Cortex of kidney (tissue), 1 donor: ENCODE measurements around the gene RNF19B.
"Not testable (repeated sequence)": the region's sequence is repeated elsewhere in the genome, so short reads cannot be mapped to it uniquely, and the experiment has no call there.

Source experiments
- DNase-seq: peaks from one replicate; lab custom pipeline; 2025; lab: John Stamatoyannopoulos, UW

RNF19B gene

DNA sequence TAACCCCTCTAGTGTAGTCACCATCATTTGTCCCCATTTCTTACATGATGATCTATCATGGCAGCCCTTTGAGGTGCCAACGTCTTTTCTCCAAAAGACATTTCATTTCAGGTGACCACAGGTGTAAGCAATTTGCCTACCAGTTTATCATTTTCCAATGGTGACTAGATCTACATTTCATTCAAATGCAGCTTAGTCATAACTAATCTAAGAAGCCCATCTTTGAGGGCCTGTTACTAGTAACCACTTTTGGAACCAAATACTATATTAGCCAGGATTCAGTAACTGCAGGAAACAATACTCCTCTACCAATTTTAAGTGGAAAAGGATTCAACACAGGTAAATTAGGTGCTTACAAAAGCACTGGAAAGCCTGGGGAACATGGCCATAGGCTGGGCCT lies 32.8 kb downstream of the RNF19B start:
- DNase-seq = no peak

- DNase-seq = no peak
Measured at GRCh38 chr1:32929366-32929765, 35.2 kb downstream of the RNF19B start.

DNA sequence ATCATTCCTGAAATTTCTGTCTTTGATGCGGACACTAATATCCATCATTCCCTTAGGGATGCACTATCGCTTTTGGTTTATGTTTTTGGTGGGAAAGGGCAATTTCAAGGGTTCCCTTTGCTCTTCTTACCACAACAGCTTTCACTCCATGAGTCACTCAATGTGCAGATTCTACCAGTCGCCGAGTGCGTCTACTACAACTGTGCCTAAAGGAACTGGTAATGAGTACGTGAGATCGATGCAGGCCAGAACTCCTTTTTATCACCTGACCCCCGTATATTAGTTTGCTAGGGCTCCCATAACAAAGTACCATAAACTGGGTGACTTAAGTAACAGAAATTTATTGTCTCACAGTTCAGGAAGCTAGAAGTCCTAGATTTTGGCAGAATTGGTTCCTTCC lies 35.9 kb downstream of the RNF19B start:
- no peak for DNase-seq

DNA sequence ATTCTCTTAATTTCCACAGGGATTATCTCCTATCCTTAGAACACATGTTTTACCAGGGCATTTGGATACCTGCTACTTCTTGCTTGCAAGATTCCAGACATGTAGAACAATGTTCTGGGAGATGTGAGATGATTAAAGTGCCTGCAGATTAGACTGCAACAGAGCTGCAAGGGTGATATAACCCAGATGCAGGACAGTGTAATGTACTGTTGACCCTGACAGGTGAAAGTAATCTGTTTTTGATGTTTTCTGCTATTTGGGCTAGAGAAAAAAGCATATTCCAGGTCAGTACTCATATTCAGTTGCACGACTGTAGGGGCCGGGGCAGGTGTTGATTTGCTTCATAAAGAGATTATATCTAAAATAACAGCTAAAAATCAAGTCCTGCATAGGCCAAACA lies 36.3 kb downstream of the RNF19B start:
- DNase-seq = no peak

- DNase-seq = no peak
Measured at GRCh38 chr1:32927441-32927840, 37.2 kb downstream of the RNF19B start.

GRCh38 chr1:32926562-32926961 lies 38.0 kb downstream of the RNF19B start:
- no peak for DNase-seq

DNA sequence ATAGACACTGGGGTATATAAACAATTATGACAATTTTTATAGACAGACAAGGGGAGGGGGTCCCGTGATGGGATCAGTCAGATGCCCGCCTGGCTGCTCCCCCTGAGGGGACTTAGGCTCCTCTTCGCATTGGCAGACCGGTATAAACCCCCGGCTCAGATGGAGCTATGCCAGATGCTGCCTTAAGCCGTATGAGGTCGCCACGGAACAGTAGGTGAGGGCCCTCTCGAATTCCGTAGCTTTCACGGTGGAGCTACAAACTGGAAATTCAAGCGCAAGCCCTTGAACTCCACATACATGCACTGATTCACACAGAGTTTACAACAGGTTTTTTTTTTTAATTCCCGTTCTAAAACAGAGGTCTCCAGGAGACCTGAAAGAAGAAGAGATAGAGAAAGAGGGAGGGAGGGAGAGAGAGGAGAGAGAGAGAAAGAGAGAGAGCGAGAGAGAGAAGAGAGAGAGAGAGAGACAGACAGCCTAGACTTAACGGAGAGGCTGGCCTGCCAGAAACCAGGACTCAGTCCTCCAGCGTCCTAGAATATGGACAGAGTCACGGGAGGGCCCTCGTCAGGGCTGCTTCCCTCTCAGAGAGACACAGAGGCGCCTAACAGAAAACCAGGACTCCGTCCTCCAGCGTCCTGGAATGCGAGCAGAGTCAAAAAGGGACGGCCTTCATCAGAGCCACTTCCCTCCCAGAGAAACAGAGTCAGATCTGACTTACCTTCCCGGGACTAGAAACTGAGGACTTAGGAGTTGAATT lies 39.0 kb downstream of the RNF19B start:
- DNase-seq = no peak

GRCh38 chr1:32924881-32925344 lies 39.7 kb downstream of the RNF19B start:
- DNase-seq = no peak

- DNase-seq = no peak
Measured at GRCh38 chr1:32920833-32921232, 43.8 kb downstream of the RNF19B start.

DNA sequence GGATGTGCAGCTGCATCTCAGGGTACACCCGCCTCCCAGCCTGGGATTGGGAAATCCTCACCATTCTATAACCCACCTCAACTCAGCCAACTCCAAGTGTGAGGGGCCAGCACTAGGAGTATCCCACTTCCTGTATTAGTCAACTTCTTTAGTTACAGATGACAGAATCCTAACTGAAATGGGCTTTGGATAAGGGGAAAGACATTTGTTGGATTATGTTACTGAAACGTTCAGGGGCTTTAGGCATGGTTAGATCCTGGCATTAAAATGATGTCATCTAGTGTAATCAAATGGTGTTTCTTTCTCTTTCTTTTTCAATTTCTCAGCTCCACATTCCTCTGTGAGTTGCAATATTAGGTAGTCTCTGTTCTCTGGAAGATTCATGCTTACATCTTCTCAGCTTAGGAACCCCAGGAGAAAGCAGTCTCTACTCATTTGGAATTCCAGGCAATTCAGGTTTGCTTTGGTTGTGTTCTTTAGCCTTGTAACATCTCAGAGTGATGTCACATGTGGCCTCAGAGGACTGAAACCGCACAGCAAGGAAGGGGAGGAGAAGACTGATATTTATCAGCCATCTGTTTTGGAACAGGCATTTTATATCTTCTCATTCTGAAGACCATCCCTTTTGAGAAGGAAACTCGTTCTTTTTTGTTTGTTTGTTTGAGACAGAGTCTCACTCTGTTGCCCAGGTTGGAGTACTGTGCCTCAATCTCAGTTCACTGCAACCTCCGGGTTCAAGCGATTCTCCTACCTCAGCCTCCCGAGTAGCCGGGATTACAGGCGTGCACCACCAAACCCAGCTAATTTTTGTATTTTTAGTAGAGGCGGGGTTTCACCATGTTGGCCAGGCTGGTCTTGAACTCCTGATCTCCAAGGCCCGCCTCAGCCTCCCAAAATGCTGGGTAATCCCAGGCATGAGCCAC lies 44.5 kb downstream of the RNF19B start:
- DNase-seq = no peak

- no peak for DNase-seq
Measured at GRCh38 chr1:32918179-32918578, 46.4 kb downstream of the RNF19B start.

- no peak for DNase-seq
Measured at GRCh38 chr1:32917521-32917920, 47.1 kb downstream of the RNF19B start.

DNA sequence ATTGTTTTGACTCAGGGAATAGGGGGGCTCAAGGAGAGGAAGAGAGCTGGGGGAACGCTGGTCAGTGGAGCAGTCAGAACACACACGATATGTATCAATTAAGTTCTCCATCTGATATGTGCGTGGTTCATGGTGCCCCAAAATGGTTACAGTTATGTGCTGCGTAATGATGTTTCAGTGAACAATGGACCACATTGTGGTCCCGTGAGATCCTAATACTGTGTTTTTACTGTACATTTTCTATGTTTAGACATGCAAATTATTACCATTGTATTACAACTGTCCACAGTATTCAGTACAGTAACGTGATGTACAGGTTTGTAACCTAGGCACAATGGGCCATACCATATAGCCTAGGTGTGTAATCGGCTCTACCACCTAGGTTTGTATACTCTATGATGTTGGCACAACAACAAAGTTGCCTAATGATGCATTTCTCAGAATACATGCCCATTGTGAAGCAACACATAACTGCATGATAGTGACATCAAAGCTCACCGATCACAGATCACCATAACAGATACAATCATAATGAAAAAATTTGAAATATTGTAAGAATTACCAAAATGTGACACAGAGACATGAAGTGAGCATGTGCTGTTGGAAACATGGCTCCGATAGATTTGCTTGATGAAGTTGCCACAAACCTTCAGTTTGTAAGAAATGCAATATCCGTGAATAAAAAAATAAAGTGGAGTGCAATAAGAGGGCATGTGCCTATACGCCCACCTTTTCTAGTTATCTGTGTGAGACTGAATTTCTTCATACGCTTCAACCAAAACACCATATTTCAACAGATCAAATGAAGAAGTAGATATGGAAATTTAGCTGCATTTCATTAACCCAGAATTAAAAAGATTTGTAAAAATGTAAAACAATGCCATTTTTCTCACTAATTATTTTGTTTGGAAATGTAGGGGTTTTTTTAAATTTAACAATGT lies 48.6 kb downstream of the RNF19B start:
- DNase-seq = no peak

DNA sequence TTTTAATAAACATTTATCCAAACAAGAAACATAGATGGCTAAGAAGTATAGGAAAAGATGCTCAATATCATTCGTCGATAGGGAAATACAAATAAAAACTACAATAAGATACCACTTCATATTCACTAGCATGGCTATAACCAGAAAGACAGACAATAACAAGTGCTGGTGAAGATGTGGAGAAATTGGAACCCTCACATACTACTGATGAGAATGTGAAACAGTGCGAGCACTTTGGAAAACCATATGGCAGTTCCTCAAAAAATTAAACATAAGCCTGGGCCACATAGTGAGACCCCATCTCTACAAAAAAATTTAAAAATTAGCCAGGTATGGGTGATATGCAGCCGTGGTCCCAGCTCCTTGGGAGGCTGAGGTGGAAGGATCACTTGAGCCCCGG lies 54.3 kb downstream of the RNF19B start:
- no peak for DNase-seq

DNA sequence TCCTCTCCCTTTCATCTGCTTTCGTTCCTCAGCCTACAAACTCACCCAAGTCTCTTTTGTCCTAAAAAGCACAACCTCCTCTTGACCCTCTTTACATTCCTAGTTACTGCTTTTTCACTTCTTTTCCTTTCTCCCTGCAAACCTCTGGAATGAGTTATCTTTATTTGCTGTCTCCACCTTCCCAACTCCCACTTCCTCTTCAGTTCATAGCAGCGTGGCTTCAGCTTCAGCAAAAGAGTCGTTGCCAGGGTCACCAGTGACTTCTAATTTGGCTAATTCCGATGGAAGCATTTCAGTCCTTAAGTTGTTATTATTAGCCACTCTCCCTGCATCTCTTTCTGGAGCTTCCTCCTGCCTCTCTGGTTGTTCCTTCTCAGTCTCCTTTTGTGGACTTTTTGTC lies 57.2 kb downstream of the RNF19B start:
- DNase-seq = no peak

DNA sequence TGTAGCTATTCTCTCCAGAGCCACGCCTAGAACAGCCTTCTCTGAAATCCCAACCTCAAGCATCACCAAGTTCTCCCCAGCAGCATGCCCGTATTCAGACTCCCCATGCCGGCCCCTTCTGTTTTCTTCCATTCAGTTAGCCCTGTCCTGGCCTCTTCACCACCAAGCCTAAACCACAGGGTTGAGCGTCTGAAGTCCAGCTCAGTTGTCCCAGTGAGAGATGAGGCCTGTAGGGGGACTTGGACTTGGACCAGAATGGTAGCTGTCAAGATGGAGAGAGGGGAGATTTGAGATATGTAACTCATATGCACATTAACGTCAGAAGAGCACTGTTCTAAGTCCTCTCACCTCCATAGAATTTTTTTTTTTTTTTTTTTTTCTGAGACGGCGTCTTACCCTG lies 58.0 kb downstream of the RNF19B start:
- DNase-seq = no peak

- not testable (repeated sequence) for DNase-seq
Measured at GRCh38 chr1:32905588-32905987, 59.0 kb downstream of the RNF19B start.

DNA sequence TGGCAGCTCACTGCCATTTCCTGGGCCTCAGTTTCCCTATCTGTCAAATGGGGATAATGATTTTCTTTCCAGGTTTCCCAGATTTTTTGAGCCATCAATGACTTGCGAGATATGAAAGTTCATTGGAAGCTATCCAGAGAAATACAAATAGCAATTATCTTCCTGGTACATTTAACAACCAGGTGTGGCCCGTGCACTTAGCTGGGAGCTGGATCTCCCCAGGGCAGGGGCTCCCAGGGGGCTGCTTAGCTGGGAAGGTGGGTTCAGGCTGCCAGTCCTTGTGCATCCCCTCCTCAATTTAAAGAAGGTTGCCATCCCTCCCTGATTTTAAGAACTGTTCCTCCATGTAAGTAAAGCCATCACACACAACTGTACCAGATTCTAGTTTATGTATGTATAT lies 59.8 kb downstream of the RNF19B start:
- no peak for DNase-seq

DNA sequence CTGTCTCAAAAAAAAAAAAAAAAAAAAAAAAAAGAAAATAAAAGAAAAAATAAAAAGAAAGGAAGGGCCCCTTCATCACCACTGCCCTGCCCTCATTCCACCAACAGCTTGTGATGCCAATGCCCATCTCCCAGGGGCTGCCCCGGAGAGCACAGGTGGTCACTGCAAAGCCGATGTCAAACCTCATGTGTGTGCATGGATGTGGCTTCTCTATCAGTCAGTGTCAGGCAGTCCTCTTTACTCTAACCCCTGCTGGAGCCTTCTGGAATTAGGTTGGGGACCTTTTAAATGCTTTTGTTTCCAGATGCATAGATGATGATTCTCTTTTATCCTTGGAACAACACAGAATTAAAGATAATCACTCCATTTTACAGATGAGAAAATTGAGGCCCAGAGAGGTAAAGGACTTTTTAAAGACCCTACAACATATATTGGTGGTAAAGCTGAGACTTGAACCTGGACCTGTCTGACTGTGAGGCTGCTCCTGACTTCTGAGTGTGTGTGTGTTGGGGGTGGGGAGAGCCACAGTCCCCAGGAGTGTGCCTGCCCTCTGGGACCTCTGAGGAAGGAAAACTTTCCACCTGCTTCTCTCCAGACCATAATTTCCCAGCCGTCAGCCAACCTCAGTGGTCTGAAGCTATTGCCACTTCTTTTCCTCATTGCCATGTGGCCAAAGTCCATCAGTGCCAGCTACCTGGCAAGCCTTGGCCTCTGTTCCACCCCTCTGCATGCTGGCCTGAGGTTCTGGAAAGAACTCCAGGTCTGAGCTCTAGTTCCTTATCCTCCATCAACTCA lies 60.4 kb downstream of the RNF19B start:
- no peak for DNase-seq

- DNase-seq = no peak
Measured at GRCh38 chr1:32902535-32902920, 62.1 kb downstream of the RNF19B start.
